ENCODE data around the gene PCDHGA1. TPM values are rescaled to one million over a fixed set of nuclear protein-coding genes. Genes with fewer than 3 reads are reported as not detected.
"Not testable (repeated sequence)": the region's sequence is repeated elsewhere in the genome, so short reads cannot be mapped to it uniquely, and the experiment has no call there.

PCDHGA1 gene
- total RNA-seq, 1 experiment from 2014 or later = 0.64 TPM

DNA sequence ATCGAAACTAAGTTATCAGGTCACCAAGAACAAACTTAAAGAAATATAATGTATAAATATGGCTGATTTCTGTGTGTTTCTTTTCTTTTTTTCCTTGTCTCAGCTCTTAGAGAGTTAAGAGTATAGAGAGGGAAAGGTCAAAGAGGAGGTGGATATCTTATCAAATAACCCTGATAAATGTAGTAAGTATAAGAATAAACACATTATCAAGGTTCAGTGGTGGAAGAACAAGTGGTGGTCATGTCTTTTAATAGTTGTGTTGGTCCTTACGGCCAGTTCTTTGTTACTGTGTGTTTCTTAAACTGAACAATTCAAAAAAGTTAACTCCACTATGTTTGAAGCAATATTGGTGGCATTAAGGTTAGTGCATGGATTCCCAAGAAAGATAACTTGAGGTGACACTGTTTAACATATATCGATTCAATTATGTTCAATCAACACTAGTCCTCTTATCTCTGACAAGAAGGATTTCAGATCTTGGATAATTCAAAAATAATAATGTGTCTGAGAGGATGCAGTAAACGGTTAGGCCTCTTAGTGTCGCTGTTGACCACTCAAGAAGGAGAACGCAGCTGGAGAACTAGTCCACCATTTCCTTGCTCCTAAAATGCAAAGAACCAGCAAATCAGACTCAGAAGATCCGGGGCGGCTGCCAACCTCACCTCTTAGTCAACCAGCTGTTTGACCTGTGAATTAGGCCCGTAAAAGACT, 13.1 kb downstream of the PCDHGA1 start, which contains the start of gene PCDHGA3:
TSS of gene PCDHGA3 (plus strand) at position 588 of the 711 bp plus-strand sequence. CDS start 205 bp downstream, outside the sequence.
- TF ChIP-seq, protein P1, sequence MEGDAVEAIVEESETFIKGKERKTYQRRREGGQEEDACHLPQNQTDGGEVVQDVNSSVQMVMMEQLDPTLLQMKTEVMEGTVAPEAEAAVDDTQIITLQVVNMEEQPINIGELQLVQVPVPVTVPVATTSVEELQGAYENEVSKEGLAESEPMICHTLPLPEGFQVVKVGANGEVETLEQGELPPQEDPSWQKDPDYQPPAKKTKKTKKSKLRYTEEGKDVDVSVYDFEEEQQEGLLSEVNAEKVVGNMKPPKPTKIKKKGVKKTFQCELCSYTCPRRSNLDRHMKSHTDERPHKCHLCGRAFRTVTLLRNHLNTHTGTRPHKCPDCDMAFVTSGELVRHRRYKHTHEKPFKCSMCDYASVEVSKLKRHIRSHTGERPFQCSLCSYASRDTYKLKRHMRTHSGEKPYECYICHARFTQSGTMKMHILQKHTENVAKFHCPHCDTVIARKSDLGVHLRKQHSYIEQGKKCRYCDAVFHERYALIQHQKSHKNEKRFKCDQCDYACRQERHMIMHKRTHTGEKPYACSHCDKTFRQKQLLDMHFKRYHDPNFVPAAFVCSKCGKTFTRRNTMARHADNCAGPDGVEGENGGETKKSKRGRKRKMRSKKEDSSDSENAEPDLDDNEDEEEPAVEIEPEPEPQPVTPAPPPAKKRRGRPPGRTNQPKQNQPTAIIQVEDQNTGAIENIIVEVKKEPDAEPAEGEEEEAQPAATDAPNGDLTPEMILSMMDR (IDR thresholded peaks at IDR 0.05; ENCODE audit: insufficient read depth in 1 of 2, low read depth in 1 of 2, low read length in 1 of 2, severe bottlenecking in 1 of 2, unreplicated experiment in 1 of 2) = no peak
- no peaks in the 10 kb centered on the region for H3K4me1 ChIP-seq
- H3K9me3 ChIP-seq = no peaks in the 10 kb centered on the region; the same call in 1 of the 2 replicates
- BruUV-seq (replicated peaks) = no TSS peak
- H3K27me3 ChIP-seq (replicated peaks; ENCODE audit: control insufficient read depth, insufficient read depth, low read length) = no peaks in the 10 kb centered on the region
- no peak for DNase-seq
- no peak within 1 kb of the TSS for H3K4me3 ChIP-seq (ENCODE audit: low read depth, low read length)
- Mint-ChIP-seq H3K27ac (ENCODE audit: unreplicated experiment) (no peak within 1 kb of the TSS), H3K27me3 (ENCODE audit: insufficient read depth, unreplicated experiment) (no peaks in the 10 kb centered on the region), H3K36me3 (ENCODE audit: insufficient read depth, unreplicated experiment) (no peaks in the 10 kb centered on the region), H3K4me3 (ENCODE audit: unreplicated experiment) (no peak within 1 kb of the TSS), H3K4me1 (ENCODE audit: low read depth, unreplicated experiment) (no peaks in the 10 kb centered on the region), H3K9me3 (ENCODE audit: unreplicated experiment) (peaks cover 13% of the 10 kb centered on the region)
- POLR2A ChIA-PET = no interaction called here
- intact Hi-C loops (cut with micrococcal nuclease; ENCODE audit: unreplicated experiment) = no loop called here
- no peaks in the 10 kb centered on the region for H3K36me3 ChIP-seq (ENCODE audit: control insufficient read depth, insufficient read depth, low read length)
- CTCF ChIA-PET = interaction anchor here (1.3 to 1.5 kb wide), 2 partner anchors 23 to 221 kb away, joined by 3 to 5 read pairs; partner anchors contain the start of gene TAF7

DNA sequence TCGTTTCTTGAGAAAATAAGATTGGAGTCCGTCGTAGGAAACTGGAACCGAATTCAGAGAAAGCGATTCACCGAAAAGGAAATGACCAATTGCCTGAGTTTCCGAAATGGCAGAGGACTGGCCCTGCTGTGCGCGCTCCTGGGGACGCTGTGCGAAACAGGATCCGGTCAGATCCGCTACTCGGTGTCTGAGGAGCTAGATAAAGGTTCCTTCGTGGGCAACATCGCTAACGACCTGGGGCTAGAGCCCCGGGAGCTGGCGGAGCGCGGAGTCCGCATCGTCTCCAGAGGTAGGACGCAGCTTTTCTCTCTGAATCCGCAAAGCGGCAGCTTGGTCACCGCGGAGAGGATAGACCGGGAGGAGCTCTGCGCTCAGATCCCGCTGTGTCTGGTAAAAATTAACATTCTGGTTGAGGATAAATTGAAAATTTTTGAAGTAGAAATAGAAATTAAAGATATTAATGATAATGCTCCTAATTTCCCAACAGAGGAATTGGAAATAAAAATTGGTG, 13.7 kb downstream of the PCDHGA1 start:
- Histone ChIP-seq H3K9me3 (no peaks in the 10 kb centered on the region; the same call in 1 of the 2 replicates), H3K4me3 (ENCODE audit: low read depth, low read length) (no peak overlapping the region), H3K4me1 (no peaks in the 10 kb centered on the region), H3K36me3 (ENCODE audit: control insufficient read depth, insufficient read depth, low read length) (no peaks in the 10 kb centered on the region), H3K27me3 (replicated peaks; ENCODE audit: control insufficient read depth, insufficient read depth, low read length) (no peaks in the 10 kb centered on the region)
- no peak overlapping the region for H3K27ac Mint-ChIP-seq (ENCODE audit: unreplicated experiment)
- H3K4me1 Mint-ChIP-seq (ENCODE audit: low read depth, unreplicated experiment) = no peaks in the 10 kb centered on the region
- H3K27me3 Mint-ChIP-seq (ENCODE audit: insufficient read depth, unreplicated experiment) = no peaks in the 10 kb centered on the region
- POLR2A ChIA-PET = no interaction called here
- DNase-seq = no peak
- H3K36me3 Mint-ChIP-seq (ENCODE audit: insufficient read depth, unreplicated experiment) = no peaks in the 10 kb centered on the region
- TF ChIP-seq, protein P1 (IDR thresholded peaks at IDR 0.05; ENCODE audit: insufficient read depth in 1 of 2, low read depth in 1 of 2, low read length in 1 of 2, severe bottlenecking in 1 of 2, unreplicated experiment in 1 of 2) = no peak
- no TSS peak for BruUV-seq (replicated peaks)
- no peak overlapping the region for H3K4me3 Mint-ChIP-seq (ENCODE audit: unreplicated experiment)
- intact Hi-C loops (cut with micrococcal nuclease; ENCODE audit: unreplicated experiment) = no loop called here
- CTCF ChIA-PET = interaction anchor here (1.3 to 1.5 kb wide), 2 partner anchors 23 to 220 kb away, joined by 3 to 5 read pairs; partner anchors contain the start of gene TAF7
- H3K9me3 Mint-ChIP-seq (ENCODE audit: unreplicated experiment) = peaks cover 9% of the 10 kb centered on the region

- TF ChIP-seq, protein P1 (IDR thresholded peaks at IDR 0.05; ENCODE audit: insufficient read depth in 1 of 2, low read depth in 1 of 2, low read length in 1 of 2, severe bottlenecking in 1 of 2, unreplicated experiment in 1 of 2) = no peak
- peaks cover 9% of the 10 kb centered on the region for H3K9me3 Mint-ChIP-seq (ENCODE audit: unreplicated experiment)
- H3K27me3 Mint-ChIP-seq (ENCODE audit: insufficient read depth, unreplicated experiment) = no peaks in the 10 kb centered on the region
- no peak overlapping the region for H3K4me3 ChIP-seq (ENCODE audit: low read depth, low read length)
- H3K4me1 Mint-ChIP-seq (ENCODE audit: low read depth, unreplicated experiment) = no peaks in the 10 kb centered on the region
- no peak overlapping the region for H3K27ac Mint-ChIP-seq (ENCODE audit: unreplicated experiment)
- H3K4me3 Mint-ChIP-seq (ENCODE audit: unreplicated experiment) = no peak overlapping the region
- no peaks in the 10 kb centered on the region for H3K36me3 ChIP-seq (ENCODE audit: control insufficient read depth, insufficient read depth, low read length)
- H3K27me3 ChIP-seq (replicated peaks; ENCODE audit: control insufficient read depth, insufficient read depth, low read length) = no peaks in the 10 kb centered on the region
- H3K4me1 ChIP-seq = no peaks in the 10 kb centered on the region
- ChIA-PET POLR2A (no interaction called here), CTCF (no interaction called here)
- H3K9me3 ChIP-seq = no peaks in the 10 kb centered on the region; the same call in 1 of the 2 replicates
- H3K36me3 Mint-ChIP-seq (ENCODE audit: insufficient read depth, unreplicated experiment) = peaks cover 4% of the 10 kb centered on the region
- intact Hi-C loops (cut with micrococcal nuclease; ENCODE audit: unreplicated experiment) = no loop called here
- DNase-seq = no peak
- BruUV-seq (replicated peaks) = no TSS peak
Measured at GRCh38 chr5:141345327-141345726, 15.0 kb downstream of the PCDHGA1 start.

- H3K27me3 ChIP-seq (replicated peaks; ENCODE audit: control insufficient read depth, insufficient read depth, low read length); H3K4me3 ChIP-seq (ENCODE audit: low read depth, low read length); H3K4me1 ChIP-seq; intact Hi-C loops (cut with micrococcal nuclease; ENCODE audit: unreplicated experiment); BruUV-seq (replicated peaks); H3K4me1 Mint-ChIP-seq (ENCODE audit: low read depth, unreplicated experiment); H3K27ac Mint-ChIP-seq (ENCODE audit: unreplicated experiment); H3K36me3 ChIP-seq (ENCODE audit: control insufficient read depth, insufficient read depth, low read length); DNase-seq; POLR2A ChIA-PET; H3K9me3 Mint-ChIP-seq (ENCODE audit: unreplicated experiment); H3K36me3 Mint-ChIP-seq (ENCODE audit: insufficient read depth, unreplicated experiment); H3K27me3 Mint-ChIP-seq (ENCODE audit: insufficient read depth, unreplicated experiment); H3K9me3 ChIP-seq; H3K4me3 Mint-ChIP-seq (ENCODE audit: unreplicated experiment); CTCF ChIA-PET: not testable (repeated sequence)
Measured at GRCh38 chr5:141346017-141346416, 15.7 kb downstream of the PCDHGA1 start.
